Smooth muscle cell of the brain vasculature (primary cell): ENCODE measurements around the gene RGL1.

Source experiments
- DNase-seq: peaks from one replicate; pipeline ENCODE4 v3.0.0-alpha.2; 2012; ENCODE audit warnings: low read depth, low spot score

Gene RGL1

GRCh38 chr1:183915625-183916510 is 110.9 kb downstream of the RGL1 start:
- DNase-seq, result peak; percentile 85

GRCh38 chr1:183916574-183916973 is 111.7 kb downstream of the RGL1 start:
- DNase-seq, result no peak

- no peak for DNase-seq
Observed at GRCh38 chr1:183918589-183918988, 113.7 kb downstream of the RGL1 start.

GRCh38 chr1:183920651-183921050 is 115.7 kb downstream of the RGL1 start:
- no peak for DNase-seq

- no peak for DNase-seq
Observed at GRCh38 chr1:183922197-183922596, 117.3 kb downstream of the RGL1 start.

- no peak for DNase-seq
Observed at GRCh38 chr1:183925947-183926346, 121.0 kb downstream of the RGL1 start.

GRCh38 chr1:183926983-183927382 is 122.1 kb downstream of the RGL1 start:
- no peak for DNase-seq

GRCh38 chr1:183931646-183932271 is 126.8 kb downstream of the RGL1 start:
- no peak for DNase-seq

- peak; percentile 78 for DNase-seq
Observed at GRCh38 chr1:183932412-183932811, 127.5 kb downstream of the RGL1 start.

- DNase-seq, result no peak
Observed at GRCh38 chr1:183933528-183934179, 128.7 kb downstream of the RGL1 start.

GRCh38 chr1:183934314-183934713 is 129.4 kb downstream of the RGL1 start:
- no peak for DNase-seq

GRCh38 chr1:183936009-183936408 is 131.1 kb downstream of the RGL1 start:
- DNase-seq, result no peak

GRCh38 chr1:183936791-183937190 is 131.9 kb downstream of the RGL1 start:
- no peak for DNase-seq

- no peak for DNase-seq
Observed at GRCh38 chr1:183937611-183938010, 132.7 kb downstream of the RGL1 start.

GRCh38 chr1:183941001-183941400 is 136.1 kb downstream of the RGL1 start:
- no peak for DNase-seq

- DNase-seq, result peak; percentile 95
Observed at GRCh38 chr1:183942933-183943693, 138.2 kb downstream of the RGL1 start.

GRCh38 chr1:183945428-183946319 is 140.8 kb downstream of the RGL1 start:
- DNase-seq, result no peak

- no peak for DNase-seq
Observed at GRCh38 chr1:183946320-183946613, 141.3 kb downstream of the RGL1 start.

- DNase-seq, result no peak
Observed at GRCh38 chr1:183947988-183948387, 143.1 kb downstream of the RGL1 start.

- no peak for DNase-seq
Observed at GRCh38 chr1:183952101-183952500, 147.2 kb downstream of the RGL1 start.

GRCh38 chr1:183953031-183953430 is 148.1 kb downstream of the RGL1 start:
- no peak for DNase-seq
